BLaER1 treated with 17β-estradiol and CSF1 and Interleukin-3, amounts not matched to agents 10 nM and 100 nM (cell line): ENCODE data around the gene NGFR.

ENCODE experiments used
- H3K27ac ChIP-seq, 11 experiments: shearing (Covaris generic); formaldehyde crosslinking; 2 replicates each; pipeline ENCODE4 v1.8.1; 2022
- H3K27me3 ChIP-seq, 11 experiments: shearing (Covaris generic); formaldehyde crosslinking; 2 replicates each; pipeline ENCODE4 v1.8.1; 2022
- H3K36me3 ChIP-seq, 11 experiments: shearing (Covaris generic); formaldehyde crosslinking; 2 replicates each; pipeline ENCODE4 v1.8.1; 2022
- H3K4me1 ChIP-seq, 10 experiments: shearing (Covaris generic); formaldehyde crosslinking; 2 replicates each; pipeline ENCODE4 v1.8.1; 2022
- H3K4me2 ChIP-seq, 11 experiments: shearing (Covaris generic); formaldehyde crosslinking; 2 replicates each; pipeline ENCODE4 v1.8.1; 2022
- H3K4me3 ChIP-seq, 10 experiments: shearing (Covaris generic); formaldehyde crosslinking; 2 replicates each; pipeline ENCODE4 v1.8.1; 2022
- H3K9ac ChIP-seq, 11 experiments: shearing (Covaris generic); formaldehyde crosslinking; 2 replicates each; pipeline ENCODE4 v1.8.1; 2022
- H3K9me3 ChIP-seq, 11 experiments: shearing (Covaris generic); formaldehyde crosslinking; replicated peaks in 1 of 11; 2 replicates each; pipeline ENCODE4 v1.8.1; 2022
- H4K20me1 ChIP-seq, 11 experiments: shearing (Covaris generic); formaldehyde crosslinking; 2 replicates each; pipeline ENCODE4 v1.8.1; 2022
- Cebpa-rat ChIP-seq, 11 experiments: shearing (Covaris generic); IDR thresholded peaks; 2 replicates each; pipeline ENCODE4 v1.8.1; 2022

The NGFR gene

GRCh38 chr17:49477709-49478108, 17.4 kb upstream of the NGFR start:
- H3K9ac ChIP-seq: no peak overlapping the region
- H3K27me3 ChIP-seq: no peaks in the 10 kb centered on the region
- no peak for TF ChIP-seq Cebpa-rat (IDR thresholded peaks at IDR 0.05)
- H3K4me3 ChIP-seq: no peak overlapping the region
- H4K20me1 ChIP-seq: no peaks in the 10 kb centered on the region
- no peaks in the 10 kb centered on the region for H3K36me3 ChIP-seq
- H3K4me1 ChIP-seq: peaks cover 9 to 26% (median 12%) of the 10 kb centered on the region in 10 experiments
- no peak overlapping the region for H3K4me2 ChIP-seq
- no peak overlapping the region for H3K27ac ChIP-seq
- H3K9me3 ChIP-seq: peaks cover 0 to 19% (median 13%) of the 10 kb centered on the region in 11 experiments; a peak in 19 of 22 replicates

GRCh38 chr17:49480836-49481615, 14.1 kb upstream of the NGFR start:
- no peak overlapping the region for H3K27ac ChIP-seq
- H3K4me3 ChIP-seq: no peak overlapping the region
- no peak overlapping the region for H3K9ac ChIP-seq
- H3K4me1 ChIP-seq: peaks cover 24 to 57% (median 31%) of the 10 kb centered on the region in 10 experiments
- H3K4me2 ChIP-seq: peak overlapping the region in 3 of 11 experiments; percentile 22 to 25 (median 22); a peak in 6 of 22 replicates
- no peak for TF ChIP-seq Cebpa-rat (IDR thresholded peaks at IDR 0.05)
- H3K36me3 ChIP-seq: no peaks in the 10 kb centered on the region
- H3K27me3 ChIP-seq: peaks cover 0 to 1% (median 0%) of the 10 kb centered on the region in 11 experiments; a peak in 2 of 22 replicates
- H4K20me1 ChIP-seq: peaks cover 0 to 10% (median 0%) of the 10 kb centered on the region in 11 experiments; a peak in 1 of 22 replicates
- peaks cover 0 to 1% (median 0%) of the 10 kb centered on the region in 11 experiments; a peak in 1 of 22 replicates for H3K9me3 ChIP-seq

GRCh38 chr17:49482144-49482817, 12.8 kb upstream of the NGFR start:
- peak overlapping the region in 3 of 11 experiments; percentile 3 to 55 (median 23); a peak in 1 of 22 replicates for H3K27ac ChIP-seq
- no peaks in the 10 kb centered on the region for H3K9me3 ChIP-seq
- H3K27me3 ChIP-seq: peaks cover 0 to 8% (median 0%) of the 10 kb centered on the region in 11 experiments; a peak in 2 of 22 replicates
- no peaks in the 10 kb centered on the region for H3K36me3 ChIP-seq
- no peak overlapping the region for H3K4me3 ChIP-seq
- TF ChIP-seq Cebpa-rat (IDR thresholded peaks at IDR 0.05): no peak
- H3K4me2 ChIP-seq: peak overlapping the region in 10 of 11 experiments; percentile 28 to 89 (median 64); a peak in 19 of 22 replicates
- H4K20me1 ChIP-seq: peaks cover 0 to 15% (median 0%) of the 10 kb centered on the region in 11 experiments; a peak in 1 of 22 replicates
- H3K4me1 ChIP-seq: peaks cover 31 to 70% (median 43%) of the 10 kb centered on the region in 10 experiments
- H3K9ac ChIP-seq: no peak overlapping the region

GRCh38 chr17:49483599-49484509, 11.2 kb upstream of the NGFR start:
- no peak for TF ChIP-seq Cebpa-rat (IDR thresholded peaks at IDR 0.05)
- Histone ChIP-seq H3K4me3 (no peak overlapping the region), H3K4me1 (peaks cover 34 to 85% (median 49%) of the 10 kb centered on the region in 10 experiments), H3K9me3 (no peaks in the 10 kb centered on the region), H3K4me2 (peak overlapping the region; percentile 27 to 89 (median 56)), H3K27ac (peak overlapping the region in 3 of 11 experiments; percentile 10 to 42 (median 26); a peak in 2 of 22 replicates), H3K27me3 (peaks cover 0 to 8% (median 0%) of the 10 kb centered on the region in 11 experiments; a peak in 2 of 22 replicates), H4K20me1 (peaks cover 0 to 15% (median 0%) of the 10 kb centered on the region in 11 experiments; a peak in 1 of 22 replicates), H3K36me3 (no peaks in the 10 kb centered on the region), H3K9ac (no peak overlapping the region)

GRCh38 chr17:49484588-49484987, 10.5 kb upstream of the NGFR start:
- Histone ChIP-seq H3K4me3 (no peak overlapping the region), H3K9ac (no peak overlapping the region), H3K4me2 (peak overlapping the region in 10 of 11 experiments; percentile 27 to 89 (median 64); a peak in 16 of 22 replicates), H3K36me3 (no peaks in the 10 kb centered on the region), H3K4me1 (peaks cover 34 to 85% (median 49%) of the 10 kb centered on the region in 10 experiments), H3K27ac (no peak overlapping the region), H3K27me3 (peaks cover 0 to 8% (median 0%) of the 10 kb centered on the region in 11 experiments; a peak in 2 of 22 replicates), H4K20me1 (peaks cover 0 to 15% (median 0%) of the 10 kb centered on the region in 11 experiments; a peak in 1 of 22 replicates), H3K9me3 (no peaks in the 10 kb centered on the region)
- TF ChIP-seq Cebpa-rat (IDR thresholded peaks at IDR 0.05): no peak

- no peak overlapping the region for H3K27ac ChIP-seq
- peaks cover 34 to 81% (median 51%) of the 10 kb centered on the region in 10 experiments for H3K4me1 ChIP-seq
- H3K4me2 ChIP-seq: peak overlapping the region; percentile 36 to 89 (median 76)
- peak overlapping the region in 1 of 10 experiments; percentile 14; a peak in 2 of 20 replicates for H3K4me3 ChIP-seq
- no peaks in the 10 kb centered on the region for H3K9me3 ChIP-seq
- peaks cover 0 to 8% (median 0%) of the 10 kb centered on the region in 11 experiments; a peak in 2 of 22 replicates for H3K27me3 ChIP-seq
- no peak for TF ChIP-seq Cebpa-rat (IDR thresholded peaks at IDR 0.05)
- H3K9ac ChIP-seq: no peak overlapping the region
- no peaks in the 10 kb centered on the region for H3K36me3 ChIP-seq
- H4K20me1 ChIP-seq: peaks cover 0 to 15% (median 0%) of the 10 kb centered on the region in 11 experiments; a peak in 1 of 22 replicates
Measured at GRCh38 chr17:49486012-49486641, 9.0 kb upstream of the NGFR start.

- Histone ChIP-seq H3K4me2 (peak overlapping the region in 9 of 11 experiments; percentile 62 to 89 (median 77); a peak in 14 of 22 replicates), H3K9ac (no peak overlapping the region), H3K4me3 (no peak overlapping the region), H4K20me1 (peaks cover 0 to 15% (median 0%) of the 10 kb centered on the region in 11 experiments; a peak in 1 of 22 replicates), H3K4me1 (peaks cover 33 to 72% (median 49%) of the 10 kb centered on the region in 10 experiments), H3K27ac (no peak overlapping the region), H3K36me3 (no peaks in the 10 kb centered on the region), H3K9me3 (no peaks in the 10 kb centered on the region), H3K27me3 (peaks cover 0 to 8% (median 0%) of the 10 kb centered on the region in 11 experiments; a peak in 2 of 22 replicates)
- no peak for TF ChIP-seq Cebpa-rat (IDR thresholded peaks at IDR 0.05)
Measured at GRCh38 chr17:49487183-49487582, 7.9 kb upstream of the NGFR start.
